Keratinocyte (primary cell): Measurements from ENCODE around the gene VPS13A.

Source experiments
- CTCF ChIP-seq, 3 experiments: IDR thresholded peaks in 1 of 3; conservative IDR thresholded peaks in 1 of 3; optimal IDR thresholded peaks in 1 of 3; 2 replicates in 2 of 3; 3 replicates in 1 of 3; pipeline versions ENCODE3 to v1.5.1; 2011; ENCODE audit warnings: low read length in 3 of 3, mild to moderate bottlenecking in 3 of 3, moderate library complexity in 2 of 3, control low read depth in 1 of 3, inconsistent platforms in 1 of 3; ENCODE audit not compliant: insufficient read depth in 2 of 3; ENCODE audit errors: extremely low read depth in 1 of 3
- EZH2 ChIP-seq: IDR thresholded peaks from one replicate; pipeline ENCODE4 v1.6.1; 2012; ENCODE audit warnings: inconsistent platforms, mild to moderate bottlenecking, low read length, moderate library complexity

GRCh38 chr9:77212801-77213200, 35.5 kb downstream of the VPS13A start:
- no peak for TF ChIP-seq EZH2
- TF ChIP-seq CTCF (optimal IDR thresholded peaks at IDR 0.05 in 1 of 3, IDR thresholded peaks at IDR 0.05 in 1 of 3, conservative IDR thresholded peaks at IDR 0.05 in 1 of 3; ENCODE audit: extremely low read depth in 1 of 3, insufficient read depth in 2 of 3, low read length in 3 of 3), result no peak
